ENCODE measurements around the gene ENPP7.

DNA sequence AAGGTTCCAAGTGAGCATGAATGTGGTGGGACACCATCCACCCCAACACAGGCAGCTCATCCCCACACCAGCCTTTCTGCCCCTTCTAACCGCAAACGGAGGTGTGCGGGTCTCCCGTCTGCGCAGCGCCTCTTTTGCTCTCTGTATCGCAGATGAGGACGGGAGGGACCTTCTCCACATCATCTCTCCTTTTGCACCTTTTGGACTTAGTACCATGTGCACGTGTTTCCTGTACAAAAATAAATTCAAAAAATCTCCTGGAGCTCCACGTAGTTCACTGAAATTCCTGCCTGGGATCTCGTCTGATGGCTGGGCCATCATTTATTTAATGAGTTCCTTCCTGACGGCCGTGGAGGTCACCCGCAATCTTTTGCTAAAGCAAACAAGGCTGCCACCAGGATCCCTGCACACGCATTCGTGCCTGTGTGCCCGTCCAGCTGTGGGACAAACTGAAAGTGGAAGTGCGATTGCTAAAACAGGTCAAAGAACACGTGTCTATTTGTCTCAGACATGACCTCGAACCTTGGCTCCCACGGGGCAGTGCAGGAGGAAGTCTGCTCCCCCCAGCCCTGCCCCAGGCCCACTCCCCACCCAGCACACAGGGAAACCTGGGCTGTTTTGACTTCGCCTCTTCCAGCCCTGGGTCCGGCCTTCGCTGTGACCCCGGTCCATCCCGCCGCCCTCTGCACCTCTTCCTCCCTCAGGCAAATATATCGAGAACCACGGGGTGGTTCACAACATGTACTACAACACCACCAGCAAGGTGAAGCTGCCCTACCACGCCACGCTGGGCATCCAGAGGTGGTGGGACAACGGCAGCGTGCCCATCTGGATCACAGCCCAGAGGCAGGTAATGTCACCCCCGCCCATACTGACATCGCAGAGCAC is 2.3 kb downstream of the ENPP7 start:
- TF ChIP-seq TAF1 (IDR thresholded peaks at IDR 0.05; ENCODE audit: low read depth) (no peak), EP300 (IDR thresholded peaks at IDR 0.05; ENCODE audit: borderline replicate concordance) (no peak), RAD21 (IDR thresholded peaks at IDR 0.05; ENCODE audit: low read depth) (no peak), CREB1 (IDR thresholded peaks at IDR 0.05; ENCODE audit: low read depth) (no peak), CEBPB (IDR thresholded peaks at IDR 0.05) (no peak), FOXM1 (IDR thresholded peaks at IDR 0.05; ENCODE audit: borderline replicate concordance, low read depth) (no peak), ZBTB7A (IDR thresholded peaks at IDR 0.05; ENCODE audit: low read depth) (no peak), YY1 (IDR thresholded peaks at IDR 0.05; ENCODE audit: low read depth) (no peak), TEAD4 (IDR thresholded peaks at IDR 0.05) (no peak), TCF12 (IDR thresholded peaks at IDR 0.05; ENCODE audit: low read depth) (no peak)
- TF ChIP-seq, protein P1, sequence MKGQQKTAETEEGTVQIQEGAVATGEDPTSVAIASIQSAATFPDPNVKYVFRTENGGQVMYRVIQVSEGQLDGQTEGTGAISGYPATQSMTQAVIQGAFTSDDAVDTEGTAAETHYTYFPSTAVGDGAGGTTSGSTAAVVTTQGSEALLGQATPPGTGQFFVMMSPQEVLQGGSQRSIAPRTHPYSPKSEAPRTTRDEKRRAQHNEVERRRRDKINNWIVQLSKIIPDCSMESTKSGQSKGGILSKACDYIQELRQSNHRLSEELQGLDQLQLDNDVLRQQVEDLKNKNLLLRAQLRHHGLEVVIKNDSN (IDR thresholded peaks at IDR 0.05) = no peak
- TF ChIP-seq, protein P2, sequence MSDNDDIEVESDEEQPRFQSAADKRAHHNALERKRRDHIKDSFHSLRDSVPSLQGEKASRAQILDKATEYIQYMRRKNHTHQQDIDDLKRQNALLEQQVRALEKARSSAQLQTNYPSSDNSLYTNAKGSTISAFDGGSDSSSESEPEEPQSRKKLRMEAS (IDR thresholded peaks at IDR 0.05) = no peak
- TF ChIP-seq, protein P3, sequence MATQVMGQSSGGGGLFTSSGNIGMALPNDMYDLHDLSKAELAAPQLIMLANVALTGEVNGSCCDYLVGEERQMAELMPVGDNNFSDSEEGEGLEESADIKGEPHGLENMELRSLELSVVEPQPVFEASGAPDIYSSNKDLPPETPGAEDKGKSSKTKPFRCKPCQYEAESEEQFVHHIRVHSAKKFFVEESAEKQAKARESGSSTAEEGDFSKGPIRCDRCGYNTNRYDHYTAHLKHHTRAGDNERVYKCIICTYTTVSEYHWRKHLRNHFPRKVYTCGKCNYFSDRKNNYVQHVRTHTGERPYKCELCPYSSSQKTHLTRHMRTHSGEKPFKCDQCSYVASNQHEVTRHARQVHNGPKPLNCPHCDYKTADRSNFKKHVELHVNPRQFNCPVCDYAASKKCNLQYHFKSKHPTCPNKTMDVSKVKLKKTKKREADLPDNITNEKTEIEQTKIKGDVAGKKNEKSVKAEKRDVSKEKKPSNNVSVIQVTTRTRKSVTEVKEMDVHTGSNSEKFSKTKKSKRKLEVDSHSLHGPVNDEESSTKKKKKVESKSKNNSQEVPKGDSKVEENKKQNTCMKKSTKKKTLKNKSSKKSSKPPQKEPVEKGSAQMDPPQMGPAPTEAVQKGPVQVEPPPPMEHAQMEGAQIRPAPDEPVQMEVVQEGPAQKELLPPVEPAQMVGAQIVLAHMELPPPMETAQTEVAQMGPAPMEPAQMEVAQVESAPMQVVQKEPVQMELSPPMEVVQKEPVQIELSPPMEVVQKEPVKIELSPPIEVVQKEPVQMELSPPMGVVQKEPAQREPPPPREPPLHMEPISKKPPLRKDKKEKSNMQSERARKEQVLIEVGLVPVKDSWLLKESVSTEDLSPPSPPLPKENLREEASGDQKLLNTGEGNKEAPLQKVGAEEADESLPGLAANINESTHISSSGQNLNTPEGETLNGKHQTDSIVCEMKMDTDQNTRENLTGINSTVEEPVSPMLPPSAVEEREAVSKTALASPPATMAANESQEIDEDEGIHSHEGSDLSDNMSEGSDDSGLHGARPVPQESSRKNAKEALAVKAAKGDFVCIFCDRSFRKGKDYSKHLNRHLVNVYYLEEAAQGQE (IDR thresholded peaks at IDR 0.05; ENCODE audit: low read depth) = no peak

Data from Ishikawa (cell line).